GM21529 (cell line): ENCODE measurements around the gene SLC30A3.
"Not testable (repeated sequence)": the region's sequence is repeated elsewhere in the genome, so short reads cannot be mapped to it uniquely, and the experiment has no call there.

Experiments
- ATAC-seq: cut with Tn5 transposase; IDR thresholded peaks from one replicate; pipeline ENCODE4 v1.9.1; 2021; ENCODE audit not compliant: unreplicated experiment

The SLC30A3 gene, protein sequence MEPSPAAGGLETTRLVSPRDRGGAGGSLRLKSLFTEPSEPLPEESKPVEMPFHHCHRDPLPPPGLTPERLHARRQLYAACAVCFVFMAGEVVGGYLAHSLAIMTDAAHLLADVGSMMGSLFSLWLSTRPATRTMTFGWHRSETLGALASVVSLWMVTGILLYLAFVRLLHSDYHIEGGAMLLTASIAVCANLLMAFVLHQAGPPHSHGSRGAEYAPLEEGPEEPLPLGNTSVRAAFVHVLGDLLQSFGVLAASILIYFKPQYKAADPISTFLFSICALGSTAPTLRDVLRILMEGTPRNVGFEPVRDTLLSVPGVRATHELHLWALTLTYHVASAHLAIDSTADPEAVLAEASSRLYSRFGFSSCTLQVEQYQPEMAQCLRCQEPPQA

DNA sequence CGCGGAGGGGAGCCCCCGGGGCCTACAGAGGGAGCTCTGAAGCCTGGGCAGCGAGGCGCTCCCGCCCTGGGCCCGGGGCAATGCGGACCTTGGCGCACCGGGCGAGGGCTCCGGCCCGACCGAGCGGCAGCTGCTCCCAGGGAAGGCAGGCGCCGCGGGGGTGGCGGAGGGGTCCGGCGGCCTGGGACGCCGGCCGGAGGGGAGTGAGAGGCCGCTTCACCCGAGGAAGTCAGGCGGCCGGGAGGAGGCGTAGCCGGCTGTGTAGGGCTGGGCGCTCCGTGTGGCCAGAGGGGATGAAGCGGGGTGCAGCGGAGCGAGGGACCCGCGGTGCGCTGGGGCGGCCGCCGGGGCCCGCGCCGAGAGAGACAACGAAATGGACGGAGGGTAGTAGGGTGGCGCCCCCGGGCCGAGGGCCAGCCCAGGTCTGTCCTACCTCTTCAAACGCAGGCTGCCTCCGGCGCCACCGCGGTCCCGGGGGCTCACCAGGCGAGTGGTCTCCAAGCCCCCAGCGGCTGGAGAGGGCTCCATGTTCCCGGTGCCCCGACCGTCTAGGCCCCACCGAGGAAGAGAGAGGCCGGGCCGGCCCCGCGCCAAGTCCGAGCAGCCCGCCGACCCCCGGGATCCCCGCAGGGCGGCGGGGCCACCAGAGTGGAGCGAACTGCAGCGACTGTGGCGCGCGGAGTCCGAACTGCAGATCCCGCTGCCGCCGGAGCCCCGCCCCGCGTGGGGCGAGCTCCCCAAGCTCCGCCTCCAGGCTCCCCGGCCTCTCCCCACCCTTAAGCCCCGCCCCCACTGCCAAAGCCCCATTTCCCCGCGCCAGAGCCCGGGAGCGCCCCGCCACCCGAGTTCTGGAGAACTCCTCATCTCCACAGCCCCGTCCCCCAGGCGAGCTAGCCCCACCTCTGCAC is at the start of gene SLC30A3:
Gene SLC30A3 (minus strand): TSS at position 669 of the 908 bp plus-strand sequence. CDS start 141 bp downstream, at position 528.
- ATAC-seq, result no peak

DNA sequence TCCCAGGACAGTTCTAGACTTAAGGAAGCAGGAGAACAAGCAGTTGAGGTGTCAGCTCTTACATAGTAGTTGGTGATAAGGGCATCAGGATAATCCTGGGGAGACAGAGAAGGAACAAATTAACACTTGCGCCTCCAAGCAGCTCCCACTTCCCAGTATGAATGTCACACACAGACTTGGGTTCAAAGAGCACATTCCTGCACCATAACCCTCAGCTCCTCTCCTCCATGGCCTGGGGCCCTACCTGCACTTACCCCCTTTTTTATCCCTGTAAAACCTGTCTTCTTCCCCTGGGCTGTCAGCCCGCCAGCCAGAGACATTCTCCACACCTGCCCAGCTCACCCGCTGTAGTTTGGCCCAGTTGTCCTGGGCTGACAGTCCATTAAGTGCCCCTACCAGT is 49.3 kb upstream of the SLC30A3 start:
- ATAC-seq, result no peak

DNA sequence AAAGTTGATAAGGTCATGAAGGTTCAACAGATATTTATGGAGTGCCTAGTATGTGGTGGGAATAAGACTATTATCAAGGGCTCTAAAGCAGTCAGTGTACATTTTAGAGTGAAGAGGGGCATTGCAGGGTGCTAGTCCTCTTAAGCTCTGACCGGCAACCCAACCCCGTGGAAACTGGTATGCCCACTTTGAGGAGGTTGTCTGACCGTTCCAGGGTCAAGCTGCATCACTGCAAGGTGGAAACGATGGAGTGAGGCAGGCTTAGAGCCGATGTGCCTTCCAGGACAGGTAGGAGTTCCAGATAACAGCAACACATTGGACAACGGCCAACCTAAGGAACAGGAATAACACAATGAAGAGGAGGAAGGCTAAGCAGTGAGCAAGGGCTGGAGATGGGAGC is 46.8 kb upstream of the SLC30A3 start:
- no peak for ATAC-seq

DNA sequence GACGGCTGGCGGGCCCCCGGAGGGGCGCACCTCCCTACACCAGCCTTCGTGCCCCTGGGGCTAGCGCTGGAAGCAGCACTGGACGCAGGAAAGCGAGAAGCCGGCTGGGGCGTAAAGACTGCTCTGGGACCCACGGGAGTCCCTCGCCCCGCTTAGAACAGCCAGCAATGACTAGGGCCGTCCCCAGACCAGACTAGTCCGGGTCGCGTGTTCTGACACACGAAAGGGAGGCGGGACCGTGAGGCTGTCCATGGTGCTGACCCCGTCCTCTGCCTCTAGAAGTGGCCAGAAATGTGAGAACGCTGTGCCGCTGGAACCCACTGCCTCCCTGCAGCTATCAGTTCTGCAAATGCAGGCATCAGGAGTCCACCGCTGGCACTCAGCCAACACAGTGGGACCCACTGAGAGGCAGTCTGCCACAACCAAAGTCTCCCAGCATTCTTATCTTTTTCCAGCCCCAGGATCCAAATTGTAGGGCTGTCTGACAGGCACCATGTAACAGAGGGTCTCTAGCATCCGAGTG is 45.6 kb upstream of the SLC30A3 start, which contains the start of gene UCN:
Gene UCN (minus strand): TSS at position 87 of the 523 bp plus-strand sequence. CDS start 550 bp downstream, outside the sequence.
- ATAC-seq, result no peak

DNA sequence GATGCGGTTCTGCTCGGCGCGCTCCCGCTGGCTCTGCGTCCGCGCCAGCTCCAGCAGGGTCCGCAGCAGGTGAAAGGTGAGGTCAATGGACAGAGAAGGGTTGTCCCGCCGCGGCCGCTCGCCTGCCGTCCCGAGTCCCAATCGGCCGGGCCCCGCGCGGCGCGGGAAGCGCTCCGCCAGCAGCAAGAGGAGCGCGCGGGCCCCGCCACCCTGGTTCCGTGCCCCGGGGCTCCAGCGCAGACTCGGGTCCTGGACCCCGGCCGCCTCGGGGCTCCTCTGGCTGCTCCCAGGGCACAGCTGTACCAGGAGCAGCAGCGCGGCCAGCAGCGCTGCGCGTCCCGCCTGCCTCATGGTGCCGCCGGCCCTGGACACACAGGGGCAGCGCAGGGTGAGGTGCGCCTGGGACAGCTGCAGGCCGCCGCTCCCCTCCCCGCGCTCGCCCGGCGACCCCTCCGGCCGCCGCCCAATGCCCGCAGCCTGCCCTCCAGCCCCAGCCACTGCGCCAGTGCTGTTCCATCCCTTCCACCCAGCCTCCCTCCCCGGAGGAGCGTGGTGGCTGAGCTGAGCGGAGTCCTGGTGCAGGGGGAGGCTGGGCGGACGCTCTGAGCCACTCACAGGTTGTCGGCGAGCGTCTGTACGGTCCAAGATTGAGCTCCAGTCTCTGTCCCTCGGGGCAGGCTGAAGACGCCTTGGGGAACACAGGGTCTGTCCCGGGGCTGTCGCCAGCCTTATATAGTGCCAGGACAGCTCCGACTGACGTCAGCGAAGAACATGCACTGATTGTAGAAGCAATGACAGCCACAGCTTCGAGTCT is 44.9 kb upstream of the SLC30A3 start:
- ATAC-seq, result no peak

DNA sequence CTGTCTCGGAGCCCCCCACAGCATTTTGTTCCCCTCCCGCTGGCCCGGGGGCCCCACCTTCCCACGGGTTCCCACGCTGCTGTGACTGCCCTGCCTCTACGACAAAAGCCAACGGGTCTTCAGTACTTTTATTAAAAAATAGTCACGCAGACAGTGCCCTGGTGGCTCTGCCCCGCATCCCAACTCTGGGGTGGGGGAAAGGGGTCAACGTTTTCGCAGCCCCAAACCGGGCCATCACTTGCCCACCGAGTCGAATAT is 44.4 kb upstream of the SLC30A3 start:
- no peak for ATAC-seq

DNA sequence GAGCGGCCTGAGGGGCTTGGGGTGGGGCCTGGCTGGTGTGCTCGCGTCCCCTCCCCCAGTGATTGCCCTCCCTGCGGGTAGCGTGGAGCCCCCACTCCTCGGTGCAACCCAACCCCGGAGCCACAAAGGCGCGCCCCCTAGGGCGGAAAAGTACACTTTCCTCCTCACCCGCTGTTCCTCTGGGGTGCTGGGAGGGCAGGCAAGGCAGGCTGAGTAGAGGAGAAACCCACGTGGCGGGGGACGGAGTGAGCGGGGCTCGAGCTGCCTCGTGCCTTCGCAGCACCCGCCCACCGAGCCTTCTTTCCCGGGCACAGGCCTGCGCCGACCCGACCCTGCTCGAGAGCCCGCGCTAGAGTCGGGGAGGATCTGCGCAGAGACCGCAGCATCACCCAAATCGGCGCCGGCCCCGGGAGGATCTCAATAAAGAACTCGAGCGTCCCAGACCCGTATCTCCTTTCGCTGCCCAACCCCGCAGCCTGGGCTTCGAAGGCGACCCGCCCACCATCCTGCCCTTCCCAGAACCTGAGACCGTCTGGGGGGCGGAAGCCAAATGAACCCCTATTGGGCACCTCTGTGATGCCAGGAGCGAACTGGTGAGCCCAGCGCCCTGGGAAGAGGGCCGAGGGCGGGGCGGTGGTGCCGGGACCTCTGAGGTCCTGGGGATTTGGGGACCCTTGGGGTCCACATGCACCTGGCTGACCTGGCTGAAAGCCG is 43.9 kb upstream of the SLC30A3 start:
- no peak for ATAC-seq

DNA sequence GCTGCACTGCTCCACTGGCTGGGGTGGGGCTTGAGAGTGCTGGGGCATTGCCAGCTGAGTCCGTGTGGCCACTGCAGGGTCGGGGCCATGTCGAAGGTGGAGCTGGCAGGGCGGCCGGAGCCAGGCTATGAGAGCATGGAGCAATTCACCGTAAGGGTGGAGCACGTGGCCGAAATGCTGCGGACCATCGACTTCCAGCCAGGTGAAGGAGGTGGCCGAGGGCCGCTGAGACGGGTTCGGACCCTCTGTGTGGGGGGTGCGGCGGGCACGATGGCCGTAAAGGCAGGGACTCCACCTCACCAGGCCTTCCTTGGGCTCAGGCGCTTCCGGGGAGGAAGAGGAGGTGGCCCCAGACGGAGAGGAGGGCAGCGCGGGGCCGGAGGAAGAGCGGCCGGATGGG is 43.3 kb upstream of the SLC30A3 start:
- ATAC-seq, result no peak

DNA sequence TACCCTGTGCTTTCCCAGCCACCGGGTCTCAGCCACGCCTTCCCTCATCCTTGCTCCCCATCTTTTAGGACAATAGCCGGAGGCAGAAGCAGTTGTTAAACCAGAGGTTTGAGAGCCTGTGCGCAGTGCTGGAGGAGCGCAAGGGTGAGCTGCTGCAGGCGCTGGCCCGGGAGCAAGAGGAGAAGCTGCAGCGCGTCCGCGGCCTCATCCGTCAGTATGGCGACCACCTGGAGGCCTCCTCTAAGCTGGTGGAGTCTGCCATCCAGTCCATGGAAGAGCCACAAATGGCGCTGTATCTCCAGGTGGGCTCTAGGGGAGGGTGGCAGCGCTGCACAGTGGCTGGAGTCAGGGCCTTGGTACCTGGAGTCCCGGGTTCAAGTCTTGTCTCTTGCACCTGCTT is 42.7 kb upstream of the SLC30A3 start:
- no peak for ATAC-seq

DNA sequence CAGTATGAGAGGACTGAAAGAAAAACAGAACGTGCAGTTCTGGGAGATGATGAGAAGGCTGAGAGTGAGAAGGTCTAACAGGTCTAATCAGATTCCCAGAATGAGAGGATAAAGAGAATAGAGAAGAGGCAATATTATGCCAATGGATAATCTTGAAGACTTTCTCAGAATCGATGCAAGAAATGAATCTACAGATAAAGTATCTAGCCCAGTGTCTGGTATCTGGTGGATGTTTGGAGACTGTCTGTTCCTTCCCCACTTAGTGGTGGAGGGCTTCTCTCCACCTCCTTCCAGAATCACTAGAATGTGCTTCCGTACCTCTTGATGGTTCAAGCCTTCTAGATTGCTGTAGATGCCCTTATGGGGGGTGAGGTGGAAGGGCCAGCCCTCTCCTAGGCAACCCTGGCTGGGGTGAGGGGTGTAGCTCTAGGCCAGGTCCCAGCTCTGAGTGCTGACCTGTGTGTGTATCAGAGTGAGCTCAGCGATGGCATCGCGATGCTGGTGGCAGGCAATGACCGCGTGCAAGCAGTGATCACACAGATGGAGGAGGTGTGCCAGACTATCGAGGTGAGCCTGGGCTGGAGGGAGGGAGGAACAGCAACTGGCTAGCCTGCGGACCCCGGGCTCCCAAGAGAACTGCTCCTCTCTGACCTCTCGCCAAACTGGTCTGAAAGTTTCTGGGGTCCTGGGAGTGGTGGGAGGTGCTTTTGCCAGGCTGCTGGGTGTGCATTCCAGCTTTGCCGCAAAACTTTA is 41.8 kb upstream of the SLC30A3 start:
- ATAC-seq, result no peak

DNA sequence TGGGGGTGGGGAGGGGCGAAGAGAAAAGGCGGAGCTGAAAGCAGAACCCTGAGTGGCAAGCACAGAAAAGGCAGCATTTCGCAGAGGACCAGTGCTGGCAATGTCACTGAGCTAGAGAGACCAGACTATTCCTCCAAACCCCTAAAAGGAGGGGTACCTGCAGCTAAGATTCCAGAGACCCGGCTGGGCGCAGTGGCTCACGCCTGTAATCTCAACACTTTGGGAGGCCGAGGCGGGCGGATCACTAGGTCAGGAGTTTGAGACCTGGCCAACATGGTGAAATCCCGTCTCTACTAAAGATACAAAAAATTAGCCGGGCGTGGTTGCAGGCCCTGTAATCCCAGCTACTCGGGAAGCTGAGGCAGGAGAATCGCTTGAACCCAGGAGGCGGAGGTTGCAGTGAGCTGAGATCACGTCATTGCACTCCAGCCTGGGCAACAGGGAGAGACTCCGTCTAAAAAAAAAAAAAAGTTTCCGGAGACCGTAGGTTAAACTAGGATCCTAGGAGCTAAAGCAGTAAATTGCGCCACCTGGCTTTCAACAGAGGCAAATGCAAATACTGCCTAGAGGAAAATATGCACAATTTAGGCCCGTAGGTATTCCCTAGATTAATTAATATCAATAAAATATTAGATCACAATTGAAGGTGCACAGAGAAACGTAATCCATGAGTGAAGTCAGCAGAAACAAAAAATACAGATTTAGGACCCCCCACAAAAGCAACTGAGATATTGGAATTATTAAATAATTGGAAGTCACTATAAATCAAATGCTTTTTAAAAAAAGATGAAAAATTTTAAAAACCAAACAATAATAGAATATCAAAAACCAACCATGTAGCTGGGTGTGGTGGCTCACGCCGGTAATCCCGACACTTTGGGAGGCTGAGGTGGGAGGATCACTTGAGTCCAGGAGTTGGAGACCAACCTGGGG is 40.5 kb upstream of the SLC30A3 start:
- no peak for ATAC-seq

DNA sequence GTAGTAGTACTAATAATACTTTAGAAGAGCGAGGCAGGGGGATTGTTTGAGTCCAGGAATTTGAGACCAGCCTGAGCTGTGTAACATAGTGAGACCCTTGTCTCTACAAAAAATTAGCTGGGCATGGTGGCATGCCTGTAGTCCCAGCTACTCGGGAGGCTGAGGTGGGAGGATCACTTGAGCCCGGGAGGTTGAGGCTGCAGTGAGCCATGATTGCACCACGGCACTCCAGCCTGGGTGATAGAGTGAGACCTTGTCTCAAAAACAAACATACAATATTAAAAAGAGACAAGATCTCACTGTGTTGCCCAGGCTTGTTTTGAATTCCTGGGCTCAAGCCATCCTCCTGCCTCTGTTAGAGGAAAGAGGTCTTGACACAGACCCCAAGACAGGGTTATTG is 37.8 kb upstream of the SLC30A3 start:
- ATAC-seq, result not testable (repeated sequence)

DNA sequence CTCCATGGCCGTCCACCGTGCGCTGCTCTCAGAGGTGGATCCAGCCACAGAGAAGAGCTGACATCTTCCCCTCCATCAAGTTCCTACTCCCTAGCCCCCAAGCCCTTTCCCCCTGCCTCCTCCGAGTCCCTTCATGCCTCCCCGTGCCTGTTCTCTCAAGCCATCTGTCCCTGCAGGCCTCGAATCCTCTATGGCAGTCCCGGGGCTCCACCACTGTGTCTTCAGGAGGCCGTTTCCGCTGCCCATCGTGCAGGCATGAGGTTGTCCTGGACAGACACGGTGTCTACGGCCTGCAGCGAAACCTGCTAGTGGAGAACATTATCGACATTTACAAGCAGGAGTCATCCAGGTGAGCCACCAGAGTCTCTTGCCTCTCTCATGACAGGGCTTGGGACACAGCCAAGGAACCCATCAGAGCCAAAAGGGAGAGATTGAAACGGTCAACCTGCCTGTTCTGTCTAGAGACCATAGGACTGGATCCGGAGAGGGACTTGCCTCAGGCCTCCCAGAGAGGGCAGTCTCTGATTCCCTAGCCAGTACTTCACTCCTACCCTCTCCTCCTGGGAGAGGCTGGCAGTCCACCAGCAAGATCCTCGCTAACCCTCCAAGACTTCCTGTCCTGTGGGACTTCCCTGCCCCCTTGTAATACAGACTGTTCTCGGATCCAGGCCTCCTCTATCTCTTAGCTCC is 35.7 kb upstream of the SLC30A3 start:
- no peak for ATAC-seq

DNA sequence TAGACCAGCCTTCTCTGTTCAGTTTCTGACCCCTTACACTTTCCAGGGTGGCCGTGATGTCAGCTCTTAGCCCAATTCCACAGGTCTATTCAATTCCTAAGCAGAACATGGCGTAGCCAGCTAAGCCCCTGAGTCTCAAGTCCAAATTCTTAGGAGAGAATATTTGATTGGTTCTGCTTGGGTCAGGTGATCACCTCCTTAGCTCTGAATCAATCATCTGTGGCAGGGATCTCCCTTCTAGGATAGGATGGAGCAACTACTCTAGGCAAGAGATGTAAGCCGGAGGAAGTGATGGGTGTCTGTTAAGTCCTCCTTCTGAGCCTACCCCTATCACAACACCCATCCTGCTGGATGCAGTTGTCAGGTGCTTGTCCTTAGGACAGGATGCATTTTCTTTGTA is 34.3 kb upstream of the SLC30A3 start:
- no peak for ATAC-seq

DNA sequence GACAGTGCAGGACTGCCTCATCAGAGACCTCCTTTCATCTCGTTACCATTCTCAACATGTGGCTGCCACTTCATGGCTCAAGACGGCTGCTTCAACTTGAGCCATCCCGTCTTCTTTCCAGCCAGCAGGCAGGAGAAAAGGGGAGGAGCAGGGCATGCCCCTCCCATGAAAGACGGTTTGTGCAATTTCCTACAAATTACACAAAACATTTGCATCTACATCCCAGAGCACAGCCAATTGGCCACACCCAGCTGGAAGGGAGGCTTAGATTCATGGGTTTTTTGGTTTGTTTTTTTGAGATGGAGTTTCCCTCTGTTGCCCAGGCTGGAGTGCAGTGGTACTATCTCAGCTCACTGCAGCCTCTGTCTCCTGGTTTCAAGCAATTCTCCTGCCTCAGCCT is 33.6 kb upstream of the SLC30A3 start:
- no peak for ATAC-seq

DNA sequence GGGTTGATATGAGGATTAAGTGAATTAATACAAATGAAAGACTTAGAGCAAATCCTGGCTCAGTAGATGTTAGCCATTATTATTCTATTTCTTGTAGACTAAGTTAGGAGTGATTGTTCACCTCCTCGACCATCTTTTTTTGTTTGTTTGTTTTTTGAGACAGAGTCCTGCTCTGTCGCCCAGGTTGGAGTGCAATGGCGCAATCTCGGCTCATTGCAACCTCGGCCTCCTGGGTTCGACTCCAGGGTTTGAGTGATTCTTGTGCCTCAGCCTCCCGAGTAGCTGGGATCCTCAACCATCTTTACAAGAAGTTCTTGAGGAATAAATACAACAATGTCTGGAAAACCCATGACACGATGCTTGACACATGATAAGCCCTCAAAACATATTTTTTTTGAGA is 32.1 kb upstream of the SLC30A3 start:
- ATAC-seq, result no peak

DNA sequence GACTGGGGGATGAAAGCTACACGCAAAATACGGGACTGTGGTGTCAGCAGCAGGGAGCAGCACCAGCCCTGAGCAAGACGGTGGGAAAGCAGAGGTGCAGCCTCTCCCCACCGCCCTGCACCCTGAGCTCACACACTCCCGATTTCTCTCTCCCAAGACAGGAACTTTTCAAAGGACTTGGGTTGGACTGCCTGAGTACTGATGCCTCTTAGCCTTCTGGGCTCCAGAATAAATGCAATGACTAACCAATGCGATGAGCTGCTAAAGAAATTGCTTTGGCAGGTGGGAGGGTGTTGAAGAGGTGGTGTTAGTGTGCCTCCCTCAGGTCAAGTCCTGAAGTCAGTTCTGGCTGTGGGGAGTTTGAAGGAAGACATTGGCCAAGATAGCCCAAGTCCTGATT is 29.0 kb upstream of the SLC30A3 start:
- ATAC-seq, result no peak

DNA sequence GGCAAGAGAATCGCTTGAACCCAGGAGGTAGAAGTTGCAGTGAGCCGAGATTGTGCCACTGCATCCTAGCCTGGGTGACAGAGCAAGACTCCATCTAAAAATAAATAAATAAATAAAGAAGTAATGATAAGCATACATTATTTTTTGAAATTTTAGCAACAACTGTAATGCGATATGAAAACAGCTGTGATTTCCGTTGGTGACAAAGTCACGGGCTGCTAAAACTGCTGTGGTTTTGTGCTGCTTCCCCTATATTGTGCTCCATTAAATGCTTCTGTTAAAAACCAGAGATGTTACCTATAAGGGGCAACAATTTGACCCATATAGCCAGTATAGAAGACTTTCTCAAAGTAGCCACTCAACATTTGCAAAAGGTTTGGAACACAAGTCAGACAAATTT is 27.7 kb upstream of the SLC30A3 start:
- ATAC-seq, result no peak
